SW 1271 (cell line): Measurements from ENCODE around the gene ABCC12.
"Not testable (repeated sequence)": the region's sequence is repeated elsewhere in the genome, so short reads cannot be mapped to it uniquely, and the experiment has no call there.

Experiments used
- DNase-seq, 2 experiments: peaks; one replicate each; lab custom pipeline; 2025; lab: John Stamatoyannopoulos, UW

The ABCC12 gene

DNA sequence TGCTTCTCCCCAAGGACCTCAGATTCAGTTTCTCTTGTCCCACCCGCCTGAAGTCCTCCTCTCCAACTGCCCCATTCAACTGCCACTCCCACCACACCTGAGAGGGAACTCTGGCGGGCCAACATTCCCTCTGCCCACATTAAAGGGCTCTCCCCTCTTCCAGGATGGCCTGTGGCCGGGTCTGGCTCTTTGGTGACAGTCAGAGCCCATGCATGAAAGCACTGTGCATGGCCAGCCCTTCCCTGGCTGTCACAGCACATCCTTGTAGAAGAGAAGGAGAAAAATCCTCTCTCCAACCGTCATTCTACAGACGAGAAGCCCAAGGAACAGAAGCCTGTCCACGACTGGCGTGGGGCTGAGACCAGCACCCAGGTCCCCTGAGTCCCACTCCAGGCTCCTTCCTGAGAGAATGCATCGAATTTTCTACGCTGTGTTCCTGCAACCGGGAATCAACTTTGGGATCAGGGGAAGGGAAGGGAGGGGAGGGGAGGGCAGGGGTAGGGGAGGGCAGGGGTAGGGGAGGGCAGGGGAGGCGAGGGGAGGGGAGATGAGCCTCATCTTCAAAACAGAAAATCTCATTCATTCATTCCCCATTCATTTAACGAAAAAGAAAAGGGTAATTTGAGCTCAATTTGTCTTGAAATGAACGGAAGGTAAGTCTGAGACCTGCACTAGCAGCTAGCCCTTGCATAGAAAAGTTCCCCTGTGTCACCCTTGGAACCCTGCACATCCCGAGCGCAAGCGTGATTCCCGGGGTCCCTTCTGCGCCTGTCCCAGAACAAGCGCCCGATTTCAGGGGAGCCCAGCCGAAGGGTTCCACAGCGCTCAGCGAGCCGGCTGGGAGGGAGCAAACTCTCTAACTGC lies at the start of gene ABCC12:
Gene ABCC12, minus strand, starts transcription at position 68 of the 864 bp plus-strand sequence. CDS start 9,569 bp downstream, outside the sequence.
- no peak for DNase-seq

DNA sequence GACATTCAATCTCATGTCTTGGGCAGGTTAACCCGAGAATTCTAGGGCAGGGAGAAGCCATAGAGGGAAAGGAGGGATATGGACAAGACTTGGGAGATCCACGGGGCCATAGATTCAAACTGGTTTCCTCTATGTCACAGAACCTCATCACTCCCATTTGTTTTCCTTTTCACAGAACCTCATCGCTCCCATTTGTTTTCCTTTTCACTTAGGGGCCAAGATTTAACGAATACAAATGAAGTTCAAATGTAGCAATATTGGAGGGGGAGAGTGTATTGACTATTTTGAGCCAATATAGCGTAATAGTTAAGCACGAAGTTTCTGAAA lies 49.0 kb upstream of the ABCC12 start:
- no peak for DNase-seq

DNA sequence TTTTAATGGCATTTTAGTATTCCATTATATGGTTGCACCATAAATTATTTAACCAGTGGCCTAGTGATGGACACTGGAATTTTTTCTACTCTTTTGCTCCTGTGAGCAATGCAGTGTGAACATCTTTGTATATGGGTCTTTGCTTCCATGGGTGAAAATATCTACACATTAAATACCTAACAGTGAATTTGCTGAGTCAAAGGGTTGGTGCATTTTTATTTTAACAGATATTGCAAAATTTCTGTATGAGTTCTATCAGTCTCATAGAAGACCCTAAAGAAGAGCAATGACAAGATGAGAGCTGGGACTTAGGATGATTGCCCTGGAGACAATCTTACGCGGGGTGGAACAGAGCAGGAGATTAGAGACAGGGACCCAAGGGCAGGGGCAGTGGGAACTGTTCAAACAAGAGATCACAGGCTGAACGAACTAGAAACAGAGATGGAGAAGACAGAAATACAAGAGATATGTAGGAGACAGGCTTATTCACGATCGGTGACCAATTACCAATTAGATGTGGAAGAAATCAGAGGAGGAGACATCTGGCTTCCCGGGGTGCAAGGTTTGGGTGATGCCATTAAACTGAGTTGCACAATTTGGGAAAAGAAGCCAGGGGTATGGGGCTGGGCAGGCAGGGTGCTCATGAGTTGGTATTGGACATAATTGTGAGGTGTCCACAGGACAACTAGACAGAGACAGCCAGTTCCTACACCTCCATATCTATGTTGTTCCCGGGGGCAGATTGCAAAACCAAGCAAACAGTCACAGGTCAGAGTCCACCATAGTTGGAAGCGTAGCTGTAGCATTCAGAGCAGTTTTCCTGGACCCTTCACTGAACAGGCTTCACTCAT lies 48.4 kb upstream of the ABCC12 start:
- DNase-seq, result no peak

GRCh38 chr16:48201515-48202201 lies 45.9 kb upstream of the ABCC12 start:
- DNase-seq, result no peak

GRCh38 chr16:48197294-48197693 lies 41.5 kb upstream of the ABCC12 start:
- peak in 1 of 2 experiments; percentile 76 for DNase-seq

DNA sequence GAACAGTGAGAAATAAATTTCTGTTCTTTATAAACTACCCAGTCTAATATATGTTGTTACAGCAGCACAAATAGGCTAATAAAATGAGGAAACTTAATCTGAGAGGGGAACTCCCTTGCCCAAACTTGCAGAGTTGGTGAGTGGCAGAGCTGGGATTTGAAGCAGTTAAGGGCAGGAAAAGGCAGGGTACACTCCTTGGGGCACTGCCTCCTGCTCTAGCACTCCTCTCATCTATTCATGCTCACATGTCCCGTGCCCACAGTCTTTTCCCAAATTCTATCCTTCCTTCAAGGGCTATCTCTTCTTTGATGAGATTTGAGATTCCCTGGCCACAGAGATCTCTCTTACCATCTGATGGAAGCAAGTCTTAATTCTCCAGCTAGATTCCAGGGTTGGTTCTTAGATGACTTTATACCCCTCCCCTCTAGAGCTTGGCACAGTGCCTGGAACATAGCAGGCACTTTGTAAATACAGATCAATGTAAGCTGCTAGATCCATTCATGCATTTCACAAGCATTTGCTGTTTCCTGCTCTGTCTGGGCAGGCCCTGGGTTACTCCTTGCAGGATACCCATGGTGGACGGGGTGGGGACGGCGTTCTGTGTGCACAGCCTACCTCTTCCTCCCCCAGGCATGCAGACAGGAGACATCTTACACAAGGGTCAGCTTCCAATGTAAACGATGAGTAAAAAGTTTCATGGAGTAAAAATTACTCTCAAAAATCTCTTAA lies 39.2 kb upstream of the ABCC12 start:
- DNase-seq, result no peak

DNA sequence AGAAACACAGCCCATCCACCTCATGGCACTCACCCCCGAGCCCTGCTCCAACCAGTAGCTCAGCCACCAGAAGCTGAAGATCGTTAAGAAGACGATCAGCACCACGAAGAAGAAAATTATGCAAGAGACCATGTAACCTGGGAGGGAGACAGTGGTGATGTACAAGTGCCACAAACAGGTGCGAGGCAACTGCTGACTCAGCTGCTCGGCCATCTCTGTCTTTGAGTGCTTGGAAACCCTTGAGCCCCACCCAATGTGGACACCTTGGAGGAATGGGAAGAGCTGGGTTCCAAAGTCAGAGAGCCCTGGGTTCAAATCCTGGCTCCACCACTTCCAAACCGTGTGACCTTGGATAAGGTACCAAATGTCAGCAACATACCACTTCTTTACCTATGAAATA lies 38.1 kb upstream of the ABCC12 start:
- DNase-seq, result no peak

DNA sequence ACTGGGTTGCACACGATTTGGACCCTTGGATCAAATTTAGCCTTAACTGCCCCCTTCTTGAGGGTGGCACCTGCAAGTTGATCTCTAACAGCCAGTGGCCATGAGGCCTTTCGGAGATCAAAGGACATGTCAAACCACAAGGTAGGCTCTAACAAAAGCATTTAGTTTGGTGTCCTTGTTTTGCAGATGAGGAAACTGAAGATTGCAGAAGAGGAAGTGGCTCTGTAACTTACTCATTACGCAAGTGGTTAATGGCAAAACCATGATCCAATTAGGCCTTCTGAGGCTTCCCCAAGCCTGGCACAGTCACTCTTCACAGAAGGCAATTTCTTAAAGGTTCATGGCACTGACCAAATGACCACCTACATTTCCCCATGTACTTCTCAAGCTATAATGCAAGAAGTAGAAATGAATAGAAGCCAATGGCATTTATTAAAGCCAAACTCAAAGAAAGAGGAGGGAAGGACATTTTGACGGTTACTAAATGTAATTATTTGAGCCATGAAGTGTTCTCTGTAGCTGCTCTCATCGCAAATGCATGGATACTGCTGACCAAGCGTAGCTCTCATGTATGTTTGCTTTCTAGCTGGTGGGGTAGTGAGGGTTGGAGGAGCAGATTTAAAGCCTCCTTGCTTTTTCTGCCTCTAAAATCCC lies 32.8 kb upstream of the ABCC12 start:
- DNase-seq, result no peak

GRCh38 chr16:48187779-48188178 lies 32.0 kb upstream of the ABCC12 start:
- DNase-seq, result no peak

DNA sequence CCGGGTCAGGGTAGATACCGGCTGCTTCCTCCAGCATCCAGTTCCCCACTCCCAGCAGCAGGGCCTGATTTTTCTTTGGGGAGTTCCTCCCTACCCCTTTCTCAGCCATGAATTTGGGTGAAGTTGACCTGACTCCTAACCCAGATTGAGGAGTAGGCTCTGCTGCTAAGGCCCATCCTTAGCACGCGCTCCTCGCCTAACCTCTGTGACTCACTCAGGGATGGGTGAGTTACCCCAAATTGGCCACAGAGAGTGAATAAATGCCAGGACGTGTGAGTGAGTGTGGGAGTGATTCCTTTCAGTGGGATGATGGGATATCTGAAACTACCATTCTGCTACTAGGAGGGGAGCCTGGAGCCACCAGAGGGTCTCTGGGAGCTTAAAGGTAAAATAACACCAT lies 28.9 kb upstream of the ABCC12 start:
- no peak for DNase-seq

- no peak for DNase-seq
These were observed 27.3 kb upstream of the ABCC12 start for GRCh38 chr16:48182979-48183537.

DNA sequence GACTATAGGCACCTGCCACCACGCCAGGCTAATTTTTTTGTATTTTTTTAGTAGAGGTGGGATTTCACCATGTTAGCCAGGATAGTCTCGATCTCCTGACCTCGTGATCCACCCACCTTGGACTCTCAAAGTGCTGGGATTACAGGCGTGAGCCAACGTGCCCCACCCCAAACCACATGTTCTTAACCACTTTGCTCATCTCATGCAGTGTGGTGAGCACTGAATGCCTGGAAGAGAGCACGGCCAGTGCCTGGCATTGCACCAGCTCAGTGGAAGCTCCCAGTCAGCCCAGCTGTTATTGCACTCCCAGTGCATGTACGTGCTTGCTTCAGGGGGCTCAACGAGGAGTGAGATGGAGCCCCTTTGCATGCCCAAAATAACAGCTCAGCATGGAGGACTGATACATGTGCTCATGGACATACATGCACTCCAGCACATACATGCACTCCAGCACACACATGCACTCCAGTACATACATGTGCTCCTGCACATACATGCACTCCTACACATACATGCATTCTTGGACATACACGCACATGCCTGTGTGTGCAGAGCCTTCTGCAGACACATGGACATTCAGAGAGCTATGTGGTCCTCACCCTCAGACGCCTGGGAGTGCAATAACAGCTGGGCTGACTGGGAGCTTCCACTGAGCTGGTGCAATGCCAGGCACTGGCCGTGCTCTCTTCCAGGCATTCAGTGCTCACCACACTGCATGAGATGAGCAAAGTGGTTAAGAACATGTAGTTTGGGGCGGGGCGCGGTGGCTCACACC lies 26.1 kb upstream of the ABCC12 start:
- not testable (repeated sequence) for DNase-seq

DNA sequence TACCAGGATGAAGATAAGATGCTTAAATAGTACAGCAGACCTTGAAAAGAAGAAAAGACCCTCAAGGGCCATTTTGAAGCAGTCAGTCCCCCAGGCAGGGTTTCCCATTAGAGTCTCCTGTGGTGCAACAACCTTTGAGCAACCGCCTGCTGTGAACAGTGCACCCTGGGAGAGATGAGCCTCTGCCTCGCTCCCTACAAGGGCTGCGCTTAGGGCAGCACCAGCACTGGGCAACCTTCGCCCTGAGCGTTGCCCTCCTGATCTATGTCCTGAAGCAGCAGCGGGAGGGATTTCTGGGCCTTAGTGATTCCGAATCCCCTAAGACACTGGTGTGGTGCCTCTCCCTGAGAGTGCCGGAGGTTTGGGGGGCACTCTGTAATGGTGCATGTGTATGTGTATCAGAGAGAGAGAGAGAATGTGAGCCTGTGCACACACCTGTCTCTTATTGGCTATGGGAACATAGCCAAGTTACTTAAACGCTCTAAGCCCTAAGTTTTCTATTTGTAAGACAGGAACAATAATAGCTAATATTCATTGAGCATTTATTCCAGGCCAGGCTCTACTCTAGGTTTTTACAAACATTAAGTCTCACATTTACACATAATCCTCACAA lies 25.2 kb upstream of the ABCC12 start:
- no peak for DNase-seq

- no peak for DNase-seq
These were observed 21.0 kb upstream of the ABCC12 start for GRCh38 chr16:48176635-48177408.

DNA sequence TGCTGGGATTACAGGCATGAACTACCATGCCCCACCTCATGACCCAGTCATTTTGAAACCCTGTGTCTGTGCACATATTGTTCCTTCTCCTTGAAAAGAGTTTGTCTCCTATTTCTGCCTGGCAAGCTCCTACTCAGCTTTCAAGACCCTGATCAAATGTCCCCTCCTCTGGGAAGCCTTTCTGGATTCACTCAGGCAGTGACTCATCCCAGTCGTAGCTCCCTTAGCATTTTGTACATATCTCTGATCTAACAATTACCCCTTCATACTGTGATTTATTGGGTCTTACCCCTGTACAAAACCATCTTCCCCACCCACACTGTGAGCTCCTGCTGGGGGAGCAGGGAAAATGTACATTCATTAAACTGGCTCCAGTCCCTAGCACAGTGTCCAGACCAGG lies 18.1 kb upstream of the ABCC12 start:
- DNase-seq, result no peak

- no peak for DNase-seq
These were observed 16.9 kb upstream of the ABCC12 start for GRCh38 chr16:48172682-48173081.

DNA sequence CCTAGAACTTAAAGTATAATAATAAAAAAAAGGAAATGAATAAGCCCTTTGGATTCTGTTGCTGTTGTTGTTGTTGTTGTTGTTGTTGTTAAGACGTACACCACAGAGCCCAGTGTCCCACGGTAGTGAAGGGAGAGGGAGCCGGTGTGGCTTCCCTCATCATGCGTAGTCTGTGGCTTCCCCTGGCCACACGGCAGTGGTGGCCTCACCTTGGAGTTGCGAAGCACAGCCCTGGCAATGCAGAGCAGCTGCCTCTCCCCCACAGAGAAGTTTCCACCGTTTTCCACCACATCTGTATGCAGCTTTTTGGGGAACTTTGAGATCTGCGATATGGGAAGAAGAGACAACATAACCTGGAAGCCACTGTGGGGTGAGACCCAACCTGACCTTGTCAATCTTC lies 14.1 kb upstream of the ABCC12 start:
- DNase-seq, result no peak

- no peak for DNase-seq
These were observed 12.3 kb upstream of the ABCC12 start for GRCh38 chr16:48168075-48168474.

- not testable (repeated sequence) for DNase-seq
These were observed 10.8 kb upstream of the ABCC12 start for GRCh38 chr16:48166617-48167016.
